ENCODE measurements around the gene CSGALNACT2.

CSGALNACT2 gene

DNA sequence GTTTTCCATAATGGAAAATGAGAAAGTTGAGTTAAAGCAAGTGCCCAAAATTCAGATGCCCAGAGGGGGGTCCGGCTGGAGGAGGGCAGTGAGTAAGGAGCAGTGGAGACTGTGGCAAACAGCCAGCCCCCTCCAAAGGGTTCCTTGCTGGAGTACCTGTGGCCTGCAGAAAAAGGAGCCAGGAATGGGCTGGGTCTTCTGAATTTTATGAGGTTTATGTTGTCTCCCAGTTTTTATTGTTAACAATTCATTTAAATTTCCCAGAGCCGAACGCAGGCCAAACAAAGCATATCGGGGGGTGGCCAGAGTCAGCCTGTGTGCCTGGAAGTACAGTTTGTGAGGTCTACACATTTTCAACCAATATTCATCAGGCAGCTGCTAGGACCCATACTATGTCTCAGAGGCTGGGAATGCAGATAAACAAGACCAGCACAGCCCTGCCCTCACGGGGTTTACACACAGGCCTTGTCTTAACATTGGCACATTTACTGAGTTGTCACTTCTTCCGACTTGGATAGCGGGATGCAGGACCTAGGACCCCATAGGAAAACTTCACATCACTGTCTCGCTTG, 12.9 kb upstream of the CSGALNACT2 start:
- Histone ChIP-seq H3K9ac (no peak overlapping the region), H4K20me1 (ENCODE audit: insufficient read depth) (no peaks in the 10 kb centered on the region), H3K36me3 (ENCODE audit: insufficient read depth) (no peaks in the 10 kb centered on the region), H3K79me2 (ENCODE audit: insufficient read depth, low read depth) (no peaks in the 10 kb centered on the region), H3K27ac (no peak overlapping the region), H2AFZ (ENCODE audit: low read depth) (no peak overlapping the region), H3K4me2 (no peak overlapping the region), H3K4me1 (ENCODE audit: low read depth, poor library complexity, severe bottlenecking) (peaks cover 17% of the 10 kb centered on the region), H3K27me3 (ENCODE audit: insufficient read depth, low read depth) (no peaks in the 10 kb centered on the region), H3K4me3 (IDR thresholded peaks at IDR 0.05; ENCODE audit: insufficient read depth, low read depth, low read length) (no peak overlapping the region)
- TF ChIP-seq, protein P1, sequence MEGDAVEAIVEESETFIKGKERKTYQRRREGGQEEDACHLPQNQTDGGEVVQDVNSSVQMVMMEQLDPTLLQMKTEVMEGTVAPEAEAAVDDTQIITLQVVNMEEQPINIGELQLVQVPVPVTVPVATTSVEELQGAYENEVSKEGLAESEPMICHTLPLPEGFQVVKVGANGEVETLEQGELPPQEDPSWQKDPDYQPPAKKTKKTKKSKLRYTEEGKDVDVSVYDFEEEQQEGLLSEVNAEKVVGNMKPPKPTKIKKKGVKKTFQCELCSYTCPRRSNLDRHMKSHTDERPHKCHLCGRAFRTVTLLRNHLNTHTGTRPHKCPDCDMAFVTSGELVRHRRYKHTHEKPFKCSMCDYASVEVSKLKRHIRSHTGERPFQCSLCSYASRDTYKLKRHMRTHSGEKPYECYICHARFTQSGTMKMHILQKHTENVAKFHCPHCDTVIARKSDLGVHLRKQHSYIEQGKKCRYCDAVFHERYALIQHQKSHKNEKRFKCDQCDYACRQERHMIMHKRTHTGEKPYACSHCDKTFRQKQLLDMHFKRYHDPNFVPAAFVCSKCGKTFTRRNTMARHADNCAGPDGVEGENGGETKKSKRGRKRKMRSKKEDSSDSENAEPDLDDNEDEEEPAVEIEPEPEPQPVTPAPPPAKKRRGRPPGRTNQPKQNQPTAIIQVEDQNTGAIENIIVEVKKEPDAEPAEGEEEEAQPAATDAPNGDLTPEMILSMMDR (conservative IDR thresholded peaks at IDR 0.05; ENCODE audit: low read depth, low read length), result no peak

DNA sequence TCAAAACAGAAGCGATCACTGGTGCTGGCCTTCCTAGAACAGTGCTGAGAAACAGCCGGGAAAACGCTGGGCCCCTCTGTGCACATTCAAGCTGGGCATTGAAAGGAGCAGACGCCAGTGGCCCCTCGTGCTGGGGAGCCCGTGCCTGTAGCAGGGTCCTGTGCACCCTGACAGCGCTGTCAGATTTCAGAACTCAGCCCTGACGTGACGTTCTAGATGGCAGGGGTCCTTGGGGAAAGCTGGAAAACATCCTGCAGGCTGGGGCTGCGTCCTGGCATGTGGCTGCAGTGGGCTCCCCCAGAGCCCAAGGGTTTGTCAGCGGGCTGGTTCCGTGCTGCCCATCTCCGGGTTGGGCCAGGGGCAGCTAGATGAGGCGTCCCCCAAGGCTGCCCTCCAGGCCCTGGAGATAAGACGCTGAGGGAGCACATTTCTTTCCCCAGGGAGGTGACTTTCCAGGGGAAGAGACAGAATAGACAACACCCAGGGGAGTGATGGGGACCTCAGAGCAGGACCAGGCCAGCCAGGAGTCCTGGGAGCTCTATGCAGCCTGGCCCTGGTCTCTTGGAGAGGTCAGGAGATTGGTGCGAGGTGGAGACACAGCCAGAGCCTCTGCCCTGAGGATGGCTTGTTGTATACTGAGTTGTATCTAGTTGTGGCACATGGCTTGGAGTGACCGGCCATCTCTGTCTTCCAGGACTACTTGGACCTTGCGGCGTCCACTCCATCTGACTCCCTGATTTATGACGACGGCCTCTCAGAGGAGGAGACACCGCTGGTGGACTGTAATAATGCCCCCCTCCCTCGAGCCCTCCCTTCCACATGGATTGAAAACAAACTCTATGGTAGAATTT, 12.1 kb upstream of the CSGALNACT2 start:
- Histone ChIP-seq H3K4me2 (no peak overlapping the region), H3K9ac (no peak overlapping the region), H4K20me1 (ENCODE audit: insufficient read depth) (no peaks in the 10 kb centered on the region), H3K36me3 (ENCODE audit: insufficient read depth) (no peaks in the 10 kb centered on the region), H3K27ac (no peak overlapping the region), H3K27me3 (ENCODE audit: insufficient read depth, low read depth) (no peaks in the 10 kb centered on the region), H3K79me2 (ENCODE audit: insufficient read depth, low read depth) (no peaks in the 10 kb centered on the region), H3K4me3 (IDR thresholded peaks at IDR 0.05; ENCODE audit: insufficient read depth, low read depth, low read length) (no peak overlapping the region), H3K4me1 (ENCODE audit: low read depth, poor library complexity, severe bottlenecking) (peaks cover 17% of the 10 kb centered on the region), H2AFZ (ENCODE audit: low read depth) (no peak overlapping the region)
- TF ChIP-seq, protein P1 (conservative IDR thresholded peaks at IDR 0.05; ENCODE audit: low read depth, low read length), result no peak

DNA sequence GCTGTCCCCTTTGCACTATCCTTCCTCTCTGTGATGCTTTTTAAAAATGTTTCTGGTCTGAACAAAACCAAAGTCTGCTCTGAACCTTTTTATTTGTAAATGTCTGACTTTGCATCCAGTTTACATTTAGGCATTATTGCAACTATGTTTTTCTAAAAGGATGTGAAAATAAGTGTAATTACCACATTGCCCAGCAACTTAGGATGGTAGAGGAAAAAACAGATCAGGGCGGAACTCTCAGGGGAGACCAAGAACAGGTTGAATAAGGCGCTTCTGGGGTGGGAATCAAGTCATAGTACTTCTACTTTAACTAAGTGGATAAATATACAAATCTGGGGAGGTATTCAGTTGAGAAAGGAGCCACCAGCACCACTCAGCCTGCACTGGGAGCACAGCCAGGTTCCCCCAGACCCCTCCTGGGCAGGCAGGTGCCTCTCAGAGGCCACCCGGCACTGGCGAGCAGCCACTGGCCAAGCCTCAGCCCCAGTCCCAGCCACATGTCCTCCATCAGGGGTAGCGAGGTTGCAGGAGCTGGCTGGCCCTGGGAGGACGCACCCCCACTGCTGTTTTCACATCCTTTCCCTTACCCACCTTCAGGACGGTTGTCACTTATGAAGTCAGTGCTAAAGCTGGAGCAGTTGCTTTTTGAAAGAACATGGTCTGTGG, 11.4 kb upstream of the CSGALNACT2 start:
- TF ChIP-seq, protein P1 (conservative IDR thresholded peaks at IDR 0.05; ENCODE audit: low read depth, low read length), result no peak
- Histone ChIP-seq H3K27ac (no peak overlapping the region), H2AFZ (ENCODE audit: low read depth) (no peak overlapping the region), H3K4me2 (no peak overlapping the region), H3K4me3 (IDR thresholded peaks at IDR 0.05; ENCODE audit: insufficient read depth, low read depth, low read length) (no peak overlapping the region), H3K9ac (no peak overlapping the region), H3K27me3 (ENCODE audit: insufficient read depth, low read depth) (no peaks in the 10 kb centered on the region), H3K4me1 (ENCODE audit: low read depth, poor library complexity, severe bottlenecking) (peaks cover 17% of the 10 kb centered on the region), H3K36me3 (ENCODE audit: insufficient read depth) (no peaks in the 10 kb centered on the region), H3K79me2 (ENCODE audit: insufficient read depth, low read depth) (no peaks in the 10 kb centered on the region), H4K20me1 (ENCODE audit: insufficient read depth) (no peaks in the 10 kb centered on the region)

DNA sequence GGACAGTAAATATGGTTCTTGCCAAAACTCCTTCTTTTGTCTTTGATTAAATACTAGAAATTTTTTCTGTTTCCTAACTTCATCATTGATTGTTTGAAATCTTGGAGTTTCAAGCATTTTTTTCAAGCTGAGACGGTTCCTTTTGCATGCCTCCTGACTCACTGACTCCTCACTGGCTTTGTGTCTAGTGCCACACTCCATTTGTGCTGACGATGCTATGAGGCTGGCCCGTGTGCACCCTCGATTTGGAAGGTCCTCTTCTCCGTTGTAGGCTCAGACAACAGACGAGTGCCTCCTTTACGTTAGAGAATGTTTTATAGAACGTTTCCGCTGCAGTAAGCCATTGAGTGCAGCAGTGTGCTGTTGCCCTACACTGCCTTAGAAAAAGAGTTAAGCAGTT, 10.8 kb upstream of the CSGALNACT2 start:
- Histone ChIP-seq H3K27ac (no peak overlapping the region), H4K20me1 (ENCODE audit: insufficient read depth) (no peaks in the 10 kb centered on the region), H3K4me1 (ENCODE audit: low read depth, poor library complexity, severe bottlenecking) (peaks cover 17% of the 10 kb centered on the region), H3K27me3 (ENCODE audit: insufficient read depth, low read depth) (no peaks in the 10 kb centered on the region), H3K4me3 (IDR thresholded peaks at IDR 0.05; ENCODE audit: insufficient read depth, low read depth, low read length) (no peak overlapping the region), H2AFZ (ENCODE audit: low read depth) (no peak overlapping the region), H3K9ac (no peak overlapping the region), H3K79me2 (ENCODE audit: insufficient read depth, low read depth) (no peaks in the 10 kb centered on the region), H3K36me3 (ENCODE audit: insufficient read depth) (no peaks in the 10 kb centered on the region), H3K4me2 (no peak overlapping the region)
- TF ChIP-seq, protein P1 (conservative IDR thresholded peaks at IDR 0.05; ENCODE audit: low read depth, low read length), result no peak
